Transverse colon (tissue), 4 donors: Measurements from ENCODE around the gene HOXB1.

Source experiments
- POLR2A ChIP-seq: fragments of 450-650 bp; IDR thresholded peaks from one replicate; pipeline ENCODE4 v1.6.1; 2016; ENCODE audit warnings: antibody characterized with exemption, mild to moderate bottlenecking, moderate library complexity
- POLR2AphosphoS5 ChIP-seq, 3 donors: sonication (generic); formaldehyde crosslinking; IDR thresholded peaks; one replicate each; pipeline ENCODE4 v1.6.1; 2016; ENCODE audit warnings: antibody characterized with exemption in 3 of 3
- TF ChIP-seq, protein P1 (sequence below), 5 experiments: fragments of 200-600 bp in 3 of 5; fragments of 450-650 bp in 2 of 5; sonication (generic) in 3 of 5; IDR thresholded peaks; 1 replicate in 2 of 5; 2 replicates in 3 of 5; pipeline ENCODE4 v1.5.1; 2016 to 2017; ENCODE audit warnings: antibody characterized with exemption in 5 of 5, inconsistent platforms in 3 of 5, mild to moderate bottlenecking in 2 of 5, moderate library complexity in 1 of 5

- TF ChIP-seq, protein P1, sequence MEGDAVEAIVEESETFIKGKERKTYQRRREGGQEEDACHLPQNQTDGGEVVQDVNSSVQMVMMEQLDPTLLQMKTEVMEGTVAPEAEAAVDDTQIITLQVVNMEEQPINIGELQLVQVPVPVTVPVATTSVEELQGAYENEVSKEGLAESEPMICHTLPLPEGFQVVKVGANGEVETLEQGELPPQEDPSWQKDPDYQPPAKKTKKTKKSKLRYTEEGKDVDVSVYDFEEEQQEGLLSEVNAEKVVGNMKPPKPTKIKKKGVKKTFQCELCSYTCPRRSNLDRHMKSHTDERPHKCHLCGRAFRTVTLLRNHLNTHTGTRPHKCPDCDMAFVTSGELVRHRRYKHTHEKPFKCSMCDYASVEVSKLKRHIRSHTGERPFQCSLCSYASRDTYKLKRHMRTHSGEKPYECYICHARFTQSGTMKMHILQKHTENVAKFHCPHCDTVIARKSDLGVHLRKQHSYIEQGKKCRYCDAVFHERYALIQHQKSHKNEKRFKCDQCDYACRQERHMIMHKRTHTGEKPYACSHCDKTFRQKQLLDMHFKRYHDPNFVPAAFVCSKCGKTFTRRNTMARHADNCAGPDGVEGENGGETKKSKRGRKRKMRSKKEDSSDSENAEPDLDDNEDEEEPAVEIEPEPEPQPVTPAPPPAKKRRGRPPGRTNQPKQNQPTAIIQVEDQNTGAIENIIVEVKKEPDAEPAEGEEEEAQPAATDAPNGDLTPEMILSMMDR (IDR thresholded peaks at IDR 0.05), result no peak
- TF ChIP-seq POLR2AphosphoS5 (IDR thresholded peaks at IDR 0.05) (no peak), POLR2A (no peak)
Observed at GRCh38 chr17:48487221-48487620, 43.6 kb downstream of the HOXB1 start.
